HFF-Myc (cell line): ENCODE results near the gene CST2.

Source experiments
- DNase-seq: peaks from one replicate; pipeline ENCODE4 v3.0.0-alpha.2; 2011; ENCODE audit warnings: low read depth; ENCODE audit errors: extremely low read depth
- H3K4me3 ChIP-seq: replicated peaks from 2 replicates; pipeline ENCODE4 v1.5.1; 2011; ENCODE audit warnings: low read depth, mild to moderate bottlenecking, control low read depth, low read length
- CTCF ChIP-seq: IDR thresholded peaks from 2 replicates; pipeline ENCODE4 v1.5.1; 2012; ENCODE audit warnings: mild to moderate bottlenecking, low read depth, low read length, control low read depth; ENCODE audit errors: missing control alignments

The CST2 gene, protein sequence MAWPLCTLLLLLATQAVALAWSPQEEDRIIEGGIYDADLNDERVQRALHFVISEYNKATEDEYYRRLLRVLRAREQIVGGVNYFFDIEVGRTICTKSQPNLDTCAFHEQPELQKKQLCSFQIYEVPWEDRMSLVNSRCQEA

GRCh38 chr20:23826541-23827021 lies at the start of gene CST2:
Gene CST2 (minus strand): TSS chr20:23826729. CDS start chr20:23826660, 69 bp downstream.
- TF ChIP-seq CTCF = no peak
- H3K4me3 ChIP-seq = no peak within 1 kb of the TSS
- DNase-seq = no peak

DNA sequence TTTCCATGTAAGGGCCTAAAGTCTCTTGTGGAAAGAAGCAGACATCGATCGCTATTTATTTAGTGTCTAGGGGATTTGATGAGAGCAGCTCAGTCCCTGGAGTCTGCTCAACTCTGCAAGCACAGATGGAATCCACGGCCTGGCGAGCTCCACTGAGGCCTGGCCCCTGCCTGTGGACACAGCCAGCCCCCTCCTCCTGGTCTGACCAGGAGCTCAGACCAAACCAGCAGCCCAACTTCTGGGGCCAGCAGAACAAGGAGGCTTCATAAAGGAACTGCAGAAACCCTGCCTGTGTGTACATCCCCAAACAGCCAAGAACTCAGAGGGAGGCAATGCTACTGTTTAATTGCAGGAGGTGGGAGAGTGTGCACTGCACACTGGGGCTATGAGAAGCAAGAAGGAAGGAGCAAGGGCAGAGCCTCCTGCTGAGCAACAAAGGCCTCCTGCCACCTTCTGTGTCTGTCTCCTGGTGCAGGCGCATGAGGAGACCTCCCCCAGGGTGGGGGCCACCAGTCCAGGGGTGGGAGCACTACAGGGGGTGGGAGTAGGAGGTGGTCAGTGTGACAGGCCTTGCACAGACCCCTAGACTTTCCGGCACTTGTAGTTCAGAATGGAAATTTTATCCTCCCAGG lies 49.2 kb upstream of the CST2 start:
- DNase-seq = no peak
- H3K4me3 ChIP-seq = no peak overlapping the region
- no peak for TF ChIP-seq CTCF

- H3K4me3 ChIP-seq = no peak overlapping the region
- DNase-seq = no peak
- no peak for TF ChIP-seq CTCF
These were observed 48.2 kb upstream of the CST2 start for GRCh38 chr20:23874747-23875146.

DNA sequence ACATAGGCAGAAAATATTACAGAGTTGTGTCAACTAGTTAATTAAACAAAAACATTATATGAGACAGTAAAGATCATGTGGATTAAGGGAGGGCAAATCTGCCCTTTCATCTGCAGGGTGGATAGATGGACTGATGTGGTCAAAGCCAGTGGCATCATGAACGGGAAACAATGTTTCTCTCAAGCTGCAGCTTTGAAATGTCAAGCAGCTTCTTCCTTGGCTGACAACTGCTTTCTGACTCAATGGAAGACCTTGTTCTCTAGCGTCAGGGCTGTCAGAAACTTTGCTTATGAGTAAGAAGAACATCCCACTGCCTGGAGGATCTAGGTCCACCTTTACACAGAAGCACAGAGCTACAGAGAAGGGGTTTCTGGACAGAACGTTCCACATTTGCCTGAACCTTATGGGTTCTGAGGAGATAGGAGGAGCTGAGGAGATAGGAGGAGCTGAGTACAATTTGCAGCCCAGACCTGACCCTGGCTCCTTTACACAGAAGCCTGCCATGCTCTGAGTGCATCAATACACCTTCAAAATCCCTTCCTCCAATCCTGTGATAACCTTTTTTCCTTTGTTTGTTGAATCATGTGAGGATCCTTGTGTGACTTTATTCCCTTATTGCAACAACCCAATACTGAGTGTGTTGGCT lies 47.0 kb upstream of the CST2 start:
- H3K4me3 ChIP-seq = no peak overlapping the region
- TF ChIP-seq CTCF = no peak
- no peak for DNase-seq

GRCh38 chr20:23872065-23872464 lies 45.5 kb upstream of the CST2 start:
- H3K4me3 ChIP-seq = no peak overlapping the region
- no peak for TF ChIP-seq CTCF
- DNase-seq = no peak

DNA sequence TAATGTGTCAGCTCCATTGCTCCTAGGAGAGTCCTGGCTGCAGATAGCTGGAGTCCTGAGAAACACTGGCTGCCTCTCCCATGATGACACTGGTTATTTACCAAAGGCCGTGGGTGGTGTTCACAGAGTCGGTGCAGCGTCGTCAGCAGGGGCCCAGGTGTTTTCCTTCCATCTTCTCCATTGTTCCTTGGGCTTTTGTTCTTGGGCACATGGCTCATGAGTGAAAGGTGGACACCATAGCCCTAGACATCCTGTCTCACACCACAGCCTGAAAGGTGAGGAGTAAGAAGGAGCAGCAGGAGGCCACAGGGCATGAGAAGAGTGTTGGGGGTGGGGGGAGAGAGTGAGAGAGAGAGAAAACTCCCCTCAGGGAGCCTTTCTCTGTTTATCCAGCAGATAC lies 43.9 kb upstream of the CST2 start:
- DNase-seq = no peak
- TF ChIP-seq CTCF = no peak
- no peak overlapping the region for H3K4me3 ChIP-seq
